NT2/D1 (cell line): ENCODE measurements around the gene KDM2B.

ENCODE experiments used
- SUZ12 ChIP-seq: IDR thresholded peaks from 2 replicates; pipeline ENCODE4 v1.6.1; 2011; ENCODE audit not compliant: insufficient read length, insufficient read depth; ENCODE audit errors: extremely low read depth
- YY1 ChIP-seq: IDR thresholded peaks from 2 replicates; pipeline ENCODE4 v1.6.1; 2011; ENCODE audit not compliant: insufficient read length, insufficient read depth

DNA sequence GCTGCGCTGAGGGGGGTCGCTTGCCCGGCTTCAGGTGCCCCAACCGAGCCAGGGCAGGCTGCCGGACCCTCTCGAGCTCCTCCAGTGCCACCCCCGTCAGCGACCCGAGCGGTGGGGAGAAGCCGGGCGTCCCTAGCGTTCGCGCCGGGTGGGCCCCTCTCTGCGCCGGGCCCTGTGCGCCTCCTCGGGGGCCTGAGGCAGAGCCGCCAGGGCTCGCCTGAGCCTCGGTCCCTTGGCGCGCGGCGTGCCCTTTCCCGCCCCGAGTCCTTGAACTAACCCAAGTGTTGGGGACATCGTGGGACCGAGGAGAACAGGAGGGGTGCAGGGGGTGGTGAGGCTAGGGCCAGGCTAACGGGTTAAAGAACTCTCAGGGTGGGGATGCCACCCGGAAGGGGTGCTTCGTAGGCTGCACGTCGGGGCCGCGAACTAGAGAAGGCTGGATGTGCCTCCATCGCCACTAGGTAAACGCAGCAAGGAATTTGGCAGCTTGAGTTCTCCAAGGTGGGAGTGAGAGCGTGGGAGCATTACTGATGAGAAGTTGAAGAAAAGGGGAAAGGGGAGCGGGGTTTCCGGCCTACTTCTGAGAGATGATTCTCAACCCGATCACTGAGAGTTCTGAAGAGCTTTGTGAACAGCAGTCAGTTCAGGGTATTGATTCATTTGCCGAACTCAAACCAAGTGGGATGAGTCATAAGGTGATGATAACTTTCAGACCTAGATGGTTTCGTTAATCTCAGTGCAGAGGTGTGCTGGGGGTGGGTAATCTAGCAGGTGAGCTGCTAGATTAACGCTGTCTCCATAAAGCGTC, 180.3 kb downstream of the KDM2B start:
- no peak for TF ChIP-seq SUZ12
- no peak for TF ChIP-seq YY1
